Vagina (tissue), 2 donors: ENCODE data around the gene SUCLA2. TPM values are rescaled to one million over a fixed set of nuclear protein-coding genes. Genes with fewer than 3 reads are reported as not detected.
A peak's percentile ranks its signal among the peaks of the same experiment; 100 is the strongest.

Source experiments
- DNase-seq, 2 donors: peaks; one replicate each; pipeline ENCODE4 v3.0.0-alpha.2; 2017; ENCODE audit errors: extremely low spot score in 2 of 2
- H3K27ac ChIP-seq: fragments of 200-600 bp; sonication (generic); one replicate; pipeline ENCODE4 v1.5.1; 2019
- H3K27me3 ChIP-seq: fragments of 200-600 bp; sonication (generic); one replicate; pipeline ENCODE4 v1.5.1; 2019
- H3K36me3 ChIP-seq, 2 donors: fragments of 200-600 bp; sonication (generic); one replicate each; pipeline ENCODE4 v1.5.1; 2017 to 2019
- H3K4me1 ChIP-seq: fragments of 200-600 bp; sonication (generic); one replicate; pipeline ENCODE4 v1.5.1; 2019
- H3K4me3 ChIP-seq, 2 donors: fragments of 200-600 bp; sonication (generic); 1 replicate in 1 of 2; 2 replicates in 1 of 2; pipeline ENCODE4 v1.5.1; 2016 to 2019
- H3K9me3 ChIP-seq: fragments of 200-600 bp; sonication (generic); one replicate; pipeline ENCODE4 v1.5.1; 2019
- CTCF ChIP-seq, 3 experiments: fragments of 450-650 bp in 2 of 3; fragments of 200-600 bp in 1 of 3; sonication (generic) in 1 of 3; IDR thresholded peaks; one replicate each; pipeline ENCODE4 v1.5.1; 2017 to 2019; ENCODE audit warnings: antibody characterized with exemption in 3 of 3, mild to moderate bottlenecking in 2 of 3, moderate library complexity in 2 of 3
- POLR2A ChIP-seq, 2 donors: fragments of 450-650 bp; IDR thresholded peaks; one replicate each; pipeline ENCODE4 v1.6.1; 2017; ENCODE audit warnings: antibody characterized with exemption in 2 of 2, mild to moderate bottlenecking in 2 of 2, moderate library complexity in 2 of 2
- POLR2AphosphoS5 ChIP-seq, 2 donors: sonication (generic); formaldehyde crosslinking; IDR thresholded peaks; one replicate each; pipeline ENCODE4 v1.9.0; 2017; ENCODE audit warnings: antibody characterized with exemption in 2 of 2, mild to moderate bottlenecking in 2 of 2, low read depth in 1 of 2; ENCODE audit not compliant: insufficient read depth in 1 of 2
- intact Hi-C: fragments of 100-400 bp; cut with DNase I; formaldehyde crosslinking; loops from one replicate; pipeline ENCODE4 v1.15.1; 2023
- total RNA-seq: library from RNA; depleted of rRNA; stranded (reverse); fragments of >200 nt; gene quantifications from one replicate; pipeline ENCODE4 v1.2.3, GENCODE V29; 2016

The SUCLA2 gene
- total RNA-seq, 1 donor from 2014 or later, result 51.1 TPM

GRCh38 chr13:48040049-48040448 is 39.0 kb upstream of the SUCLA2 start:
- Histone ChIP-seq H3K27ac (no peak overlapping the region), H3K4me3 (no peak overlapping the region), H3K4me1 (peaks cover 17% of the 10 kb centered on the region), H3K9me3 (no peaks in the 10 kb centered on the region), H3K36me3 (peaks cover 0 to 7% of the 10 kb centered on the region in 2 donors), H3K27me3 (no peaks in the 10 kb centered on the region)
- intact Hi-C loops, result no loop called here
- no peak for DNase-seq
- TF ChIP-seq POLR2A (IDR thresholded peaks at IDR 0.05) (no peak), CTCF (IDR thresholded peaks at IDR 0.05) (no peak), POLR2AphosphoS5 (IDR thresholded peaks at IDR 0.05; ENCODE audit: insufficient read depth in 1 of 2, low read depth in 1 of 2) (no peak)

GRCh38 chr13:48038761-48039160 is 37.7 kb upstream of the SUCLA2 start:
- peak overlapping the region in 1 of 2 donors; percentile 68 for H3K4me3 ChIP-seq
- H3K27me3 ChIP-seq, result no peaks in the 10 kb centered on the region
- no peak for DNase-seq
- intact Hi-C loops, result no loop called here
- no peaks in the 10 kb centered on the region for H3K9me3 ChIP-seq
- no peak for TF ChIP-seq CTCF (IDR thresholded peaks at IDR 0.05)
- TF ChIP-seq POLR2A (IDR thresholded peaks at IDR 0.05), result no peak
- TF ChIP-seq POLR2AphosphoS5 (IDR thresholded peaks at IDR 0.05; ENCODE audit: insufficient read depth in 1 of 2, low read depth in 1 of 2), result no peak
- peaks cover 0 to 7% of the 10 kb centered on the region in 2 donors for H3K36me3 ChIP-seq
- H3K27ac ChIP-seq, result peak overlapping the region; percentile 97
- H3K4me1 ChIP-seq, result peaks cover 17% of the 10 kb centered on the region

- peak; percentile 87 to 98 for TF ChIP-seq POLR2AphosphoS5 (IDR thresholded peaks at IDR 0.05; ENCODE audit: insufficient read depth in 1 of 2, low read depth in 1 of 2)
- peak in 1 of 2 donors; percentile 58 for TF ChIP-seq POLR2A (IDR thresholded peaks at IDR 0.05)
- peak; percentile 70 to 96 (median 91) for TF ChIP-seq CTCF (IDR thresholded peaks at IDR 0.05)
- Histone ChIP-seq H3K9me3 (no peaks in the 10 kb centered on the region), H3K4me1 (peaks cover 17% of the 10 kb centered on the region), H3K27me3 (no peaks in the 10 kb centered on the region), H3K4me3 (peak within 1 kb of the TSS; percentile 57 to 68), H3K36me3 (peaks cover 0 to 7% of the 10 kb centered on the region in 2 donors), H3K27ac (peak within 1 kb of the TSS; percentile 97)
- peak; percentile 93 to 97 for DNase-seq
- intact Hi-C loops, result no loop called here
Measured at GRCh38 chr13:48037346-48038173, 36.5 kb upstream of the SUCLA2 start, which contains the start of gene NUDT15. NUDT15 (plus strand) TSS chr13:48037726; CDS start chr13:48037747, 21 bp downstream.

- intact Hi-C loops, result no loop called here
- no peak overlapping the region for H3K27ac ChIP-seq
- peaks cover 0 to 4% of the 10 kb centered on the region in 2 donors for H3K36me3 ChIP-seq
- H3K27me3 ChIP-seq, result no peaks in the 10 kb centered on the region
- no peak for DNase-seq
- TF ChIP-seq POLR2AphosphoS5 (IDR thresholded peaks at IDR 0.05; ENCODE audit: insufficient read depth in 1 of 2, low read depth in 1 of 2) (no peak), POLR2A (IDR thresholded peaks at IDR 0.05) (no peak), CTCF (IDR thresholded peaks at IDR 0.05) (no peak)
- H3K9me3 ChIP-seq, result no peaks in the 10 kb centered on the region
- no peaks in the 10 kb centered on the region for H3K4me1 ChIP-seq
- no peak overlapping the region for H3K4me3 ChIP-seq
Measured at GRCh38 chr13:48029859-48030258, 28.8 kb upstream of the SUCLA2 start.

- Histone ChIP-seq H3K9me3 (no peaks in the 10 kb centered on the region), H3K27me3 (no peaks in the 10 kb centered on the region), H3K4me1 (no peaks in the 10 kb centered on the region), H3K27ac (no peak overlapping the region), H3K36me3 (peaks cover 0 to 4% of the 10 kb centered on the region in 2 donors), H3K4me3 (no peak overlapping the region)
- TF ChIP-seq POLR2AphosphoS5 (IDR thresholded peaks at IDR 0.05; ENCODE audit: insufficient read depth in 1 of 2, low read depth in 1 of 2), result peak in 1 of 2 donors; percentile 16
- no peak for TF ChIP-seq CTCF (IDR thresholded peaks at IDR 0.05)
- intact Hi-C loops, result no loop called here
- no peak for DNase-seq
Measured at GRCh38 chr13:48028066-48028465, 27.0 kb upstream of the SUCLA2 start.
